Endothelial cell of hepatic sinusoid (primary cell): ENCODE measurements around the gene MTMR2.

Experiments
- in situ Hi-C: cut with HindIII; loops from 2 replicates; pipeline ENCODE4 v1.10.0; 2017; ENCODE audit warnings: low sequenced_read_pairs

MTMR2 gene

DNA sequence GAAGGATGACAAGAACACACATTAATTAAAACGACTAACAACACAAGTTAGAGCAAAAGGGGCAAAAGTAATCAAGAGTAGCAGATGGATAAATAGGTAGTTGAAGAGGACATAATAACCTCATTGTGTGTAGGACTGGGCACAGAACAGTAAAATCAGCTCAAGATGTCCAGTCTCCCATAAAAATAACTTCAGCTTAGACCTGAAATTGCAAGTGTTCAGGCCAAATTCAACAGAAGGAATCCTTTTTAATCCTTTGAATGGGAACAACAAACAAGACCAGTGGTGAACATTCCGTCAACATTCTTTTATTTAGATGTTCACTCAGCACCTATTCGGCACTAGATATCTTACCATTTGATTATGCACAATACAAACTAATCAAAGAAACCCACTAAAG, 4.4 kb downstream of the MTMR2 start:
- in situ Hi-C loops, result loop anchor here (5.0 kb wide), 1 partner anchor 37 kb away; no protein-coding TSS in a partner anchor

DNA sequence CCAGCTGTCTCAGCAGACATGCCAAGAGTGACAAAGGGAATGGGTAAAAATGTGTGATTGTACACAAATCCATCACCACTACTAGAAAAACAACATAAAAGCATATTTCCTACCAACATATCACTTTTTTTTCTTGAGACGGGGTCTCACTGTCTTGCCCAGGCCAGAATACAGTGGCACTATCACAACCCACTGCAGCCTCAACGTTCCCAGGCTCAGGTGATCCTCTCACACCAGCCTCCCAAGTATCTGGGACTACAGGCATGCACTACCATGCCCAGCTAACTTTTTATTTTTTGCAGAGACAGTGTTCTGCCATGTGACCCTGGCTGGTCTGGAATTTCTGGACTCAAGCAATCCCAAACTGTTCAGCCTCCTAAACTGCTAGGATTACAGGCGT, 5.2 kb downstream of the MTMR2 start:
- in situ Hi-C loops, result loop anchor here (5.0 kb wide), 1 partner anchor 36 kb away; no protein-coding TSS in a partner anchor

DNA sequence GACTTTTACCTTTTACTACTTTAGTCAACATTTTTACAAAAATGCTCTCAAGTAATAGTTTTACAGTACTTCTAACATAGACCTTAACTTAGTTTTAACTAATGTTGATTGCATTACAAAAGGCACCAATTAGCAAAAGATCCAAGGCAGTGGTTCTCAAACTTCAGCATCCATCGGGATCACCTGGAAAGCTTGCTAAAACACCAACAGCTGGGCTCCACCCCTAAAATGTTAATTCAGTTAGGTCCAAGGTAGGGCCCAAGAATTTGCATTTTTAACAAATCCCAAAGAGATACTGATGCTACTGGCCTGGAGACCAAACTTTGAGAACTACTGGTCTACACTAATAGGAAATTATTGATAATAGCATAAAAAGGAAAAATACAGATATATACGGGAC, 5.9 kb downstream of the MTMR2 start:
- in situ Hi-C loops, result loop anchor here (5.0 kb wide), 1 partner anchor 36 kb away; no protein-coding TSS in a partner anchor

DNA sequence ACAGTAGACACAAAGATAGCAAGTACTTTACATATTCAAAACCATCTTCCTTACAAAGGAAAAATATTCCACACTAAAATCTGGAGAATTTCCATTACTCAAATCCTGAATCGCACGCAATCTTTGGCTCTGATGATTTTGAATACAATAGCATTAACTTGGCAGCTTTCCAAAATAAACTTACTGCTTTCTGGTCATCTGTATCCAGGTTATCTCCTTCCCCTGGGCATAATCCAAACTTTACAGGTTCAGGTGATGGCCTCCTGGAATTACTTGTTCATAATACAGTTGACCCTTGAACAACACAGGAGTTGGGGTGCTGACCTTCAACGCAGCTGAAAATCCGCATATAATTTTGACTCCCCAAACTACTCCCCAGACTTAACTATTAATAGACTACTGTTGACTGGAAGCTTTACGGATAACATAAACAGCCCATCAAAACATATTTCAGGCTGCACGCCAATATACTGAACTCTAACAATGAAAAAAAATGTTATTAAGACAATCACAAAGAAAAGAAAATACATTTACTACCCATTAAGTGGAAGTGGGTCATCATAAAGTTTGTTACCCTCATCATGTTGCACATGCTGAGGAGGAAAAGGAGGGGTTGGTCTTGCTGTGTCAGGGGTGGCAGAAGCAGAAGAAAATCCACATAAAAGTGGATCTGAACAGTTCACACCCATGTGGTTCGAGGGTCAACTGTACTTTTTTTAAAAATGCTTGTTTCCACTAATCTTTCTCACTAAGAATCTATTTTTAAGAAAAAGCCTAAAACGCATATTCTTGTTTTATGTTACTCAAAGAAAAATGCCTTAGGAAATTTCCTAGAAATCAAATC, 6.5 kb downstream of the MTMR2 start:
- in situ Hi-C loops, result loop anchor here (5.0 kb wide), 1 partner anchor 35 kb away; no protein-coding TSS in a partner anchor

DNA sequence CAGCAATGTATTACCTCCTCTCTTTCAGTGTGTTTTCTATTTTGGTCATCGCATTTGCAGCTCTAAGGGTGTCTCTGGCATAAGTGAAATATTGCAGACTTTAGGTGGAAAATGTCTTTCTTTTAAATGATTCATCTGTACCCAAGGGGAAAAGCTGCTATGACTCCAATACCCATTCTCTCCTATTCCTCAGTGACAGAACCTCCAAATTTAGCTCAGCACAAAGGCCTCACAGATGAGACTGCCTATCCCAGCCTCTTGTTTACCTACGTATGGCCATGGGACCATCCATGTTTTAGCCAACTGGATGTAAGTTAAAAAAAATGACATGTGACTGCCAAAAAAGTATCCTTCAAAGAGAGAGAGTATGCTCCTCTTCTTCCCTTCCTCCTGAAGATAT, 7.9 kb downstream of the MTMR2 start:
- in situ Hi-C loops, result loop anchor here (5.0 kb wide), 1 partner anchor 34 kb away; no protein-coding TSS in a partner anchor

DNA sequence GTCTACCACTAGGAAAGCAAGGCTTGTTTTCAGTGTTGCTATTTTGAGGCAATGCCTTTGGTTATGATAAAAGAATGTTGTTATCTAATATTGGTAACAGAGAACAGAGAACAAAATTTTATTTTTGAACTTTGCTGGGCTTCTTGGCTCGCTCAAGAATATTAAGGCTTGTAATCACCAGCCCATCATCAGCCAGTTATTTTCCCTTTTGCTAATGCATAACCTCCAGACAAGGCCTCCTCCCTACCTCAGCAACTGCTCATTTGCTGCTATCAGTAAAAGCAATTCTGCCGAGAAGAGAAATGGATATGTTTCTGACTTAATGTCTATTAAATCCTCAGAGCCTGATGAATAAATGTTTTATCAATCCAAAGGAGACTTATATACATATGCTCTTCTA, 8.9 kb downstream of the MTMR2 start:
- in situ Hi-C loops, result loop anchor here (5.0 kb wide), 1 partner anchor 33 kb away; no protein-coding TSS in a partner anchor

DNA sequence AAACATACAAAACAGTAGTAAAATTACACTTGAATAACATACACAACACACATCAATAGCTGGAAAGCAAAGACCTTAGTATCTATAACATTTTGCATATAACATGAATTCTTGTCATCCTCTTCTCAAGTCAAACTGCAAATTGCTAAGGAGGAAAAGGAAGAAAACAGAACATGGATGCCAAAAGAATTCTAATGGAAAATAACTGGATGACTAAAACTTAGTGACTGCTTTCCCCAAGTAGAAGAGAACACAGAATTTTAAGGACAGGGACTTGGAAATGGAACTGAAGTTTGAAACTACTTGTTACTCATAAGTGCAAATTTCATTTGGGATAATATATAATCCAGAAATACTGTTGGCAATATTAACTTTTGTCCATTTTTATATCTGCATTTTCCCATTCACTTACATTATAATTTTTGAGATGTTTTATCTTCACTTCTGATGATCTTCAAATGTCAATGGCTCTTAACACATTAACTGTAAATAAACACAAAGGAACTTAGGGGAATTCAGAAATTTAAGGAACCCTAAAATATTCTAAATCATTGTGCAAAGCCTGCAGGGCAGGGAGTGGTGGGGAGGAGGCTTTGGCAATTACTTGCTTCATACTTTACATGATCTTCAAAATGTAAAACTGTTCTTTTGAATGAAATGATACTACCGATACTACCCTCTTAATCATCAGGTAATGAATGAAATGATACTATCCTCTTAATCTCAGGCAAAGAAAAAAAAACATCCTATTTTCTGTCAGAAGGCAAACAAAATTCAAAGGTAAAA, 9.9 kb downstream of the MTMR2 start:
- in situ Hi-C loops, result no loop called here

DNA sequence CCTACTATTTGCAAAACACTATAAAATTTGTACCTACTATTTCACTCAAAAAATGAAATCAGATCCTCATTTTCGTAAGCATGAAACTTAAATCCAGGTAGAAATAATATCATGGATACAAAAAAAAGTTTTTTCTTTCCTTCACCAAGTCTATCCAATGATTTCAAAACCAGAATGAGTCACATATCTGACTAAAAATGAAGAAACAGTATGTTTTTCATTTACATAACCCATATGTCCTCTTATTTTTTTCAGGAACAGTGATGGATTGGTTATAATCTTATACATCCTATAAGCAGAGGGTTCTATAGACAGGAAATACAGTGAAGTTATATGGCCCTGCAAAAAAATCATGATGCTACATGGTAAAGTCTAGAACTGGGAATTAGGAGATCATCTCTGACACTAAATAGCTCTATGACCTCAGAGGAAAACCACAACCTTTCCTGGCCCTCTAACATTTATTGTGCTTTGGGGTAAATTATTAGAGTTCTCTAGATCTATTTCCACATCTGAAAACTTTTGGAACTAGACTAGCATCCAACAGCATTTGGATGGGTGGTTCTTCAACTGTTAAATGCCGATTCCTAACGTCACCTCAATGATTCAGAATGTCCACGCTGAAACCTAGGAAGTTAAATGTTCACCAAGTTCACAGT, 10.9 kb downstream of the MTMR2 start:
- in situ Hi-C loops, result no loop called here

DNA sequence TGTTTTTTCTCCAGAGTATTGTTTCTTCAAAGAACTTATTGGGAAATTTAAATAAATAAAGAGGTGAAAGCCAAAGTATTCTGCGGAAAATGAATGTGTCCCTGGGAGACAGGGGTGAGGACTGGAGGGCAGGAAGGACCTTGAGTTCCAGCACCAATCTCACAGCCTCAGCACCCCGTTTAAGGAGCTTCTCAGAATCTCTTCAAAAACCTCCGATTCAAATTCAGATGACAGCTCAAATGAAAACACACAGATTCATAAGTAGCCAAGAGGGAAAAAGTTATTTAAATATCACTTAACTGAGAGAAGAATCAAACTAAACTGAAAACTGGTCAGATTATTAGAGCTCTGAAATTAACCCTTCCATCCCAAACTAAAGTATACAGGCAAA, 12.5 kb downstream of the MTMR2 start:
- in situ Hi-C loops, result no loop called here

DNA sequence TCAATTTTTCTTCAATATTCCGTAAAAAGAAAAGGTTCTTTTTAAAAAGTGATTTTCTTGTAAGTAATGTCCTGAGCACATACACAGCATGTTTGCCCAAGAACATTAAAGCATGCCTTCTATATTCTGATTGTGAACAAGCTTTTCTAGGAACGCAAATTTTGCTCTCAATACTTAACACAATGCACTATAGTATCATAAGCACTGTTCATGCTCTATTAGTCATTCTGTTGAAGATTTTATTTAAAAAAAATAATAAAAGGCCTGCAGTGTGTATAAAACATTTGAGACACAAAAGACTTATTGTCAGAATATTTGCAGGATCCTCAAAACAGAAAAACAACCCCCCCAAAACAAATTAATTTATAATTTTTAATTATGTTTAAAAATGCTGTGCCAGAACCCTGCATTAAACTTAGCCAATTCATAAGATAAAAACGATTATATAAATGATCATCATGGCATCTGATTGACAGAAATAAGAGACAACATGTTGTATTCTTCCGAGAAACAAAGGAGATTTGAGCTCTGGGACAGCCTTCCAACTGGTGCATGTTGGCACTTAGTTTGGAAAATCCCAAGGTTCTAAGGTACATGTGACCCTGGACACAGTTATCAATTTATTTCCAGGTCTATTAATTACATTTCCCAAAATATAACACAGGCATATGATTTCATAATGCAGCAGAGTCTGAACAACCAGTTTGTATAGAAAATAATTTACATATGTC, 13.1 kb downstream of the MTMR2 start:
- in situ Hi-C loops, result no loop called here

DNA sequence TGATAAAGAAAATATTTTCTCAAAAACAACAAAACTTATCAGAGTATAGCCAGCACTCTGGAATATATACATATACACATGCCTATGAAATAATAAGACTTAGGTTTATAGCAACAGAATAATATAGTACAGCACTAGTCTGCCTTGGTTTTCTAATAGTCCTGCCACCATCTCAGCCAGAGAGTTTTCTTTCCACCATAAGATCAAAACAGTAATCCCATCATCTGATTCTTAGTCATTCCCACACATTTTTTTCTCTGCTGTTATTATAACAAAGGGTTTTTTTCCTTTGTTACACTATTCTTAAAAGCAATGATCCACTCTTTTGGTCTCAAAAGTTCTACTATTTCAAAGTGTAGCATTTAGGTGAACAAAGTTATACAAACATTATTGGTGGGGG, 15.1 kb downstream of the MTMR2 start:
- in situ Hi-C loops, result no loop called here

DNA sequence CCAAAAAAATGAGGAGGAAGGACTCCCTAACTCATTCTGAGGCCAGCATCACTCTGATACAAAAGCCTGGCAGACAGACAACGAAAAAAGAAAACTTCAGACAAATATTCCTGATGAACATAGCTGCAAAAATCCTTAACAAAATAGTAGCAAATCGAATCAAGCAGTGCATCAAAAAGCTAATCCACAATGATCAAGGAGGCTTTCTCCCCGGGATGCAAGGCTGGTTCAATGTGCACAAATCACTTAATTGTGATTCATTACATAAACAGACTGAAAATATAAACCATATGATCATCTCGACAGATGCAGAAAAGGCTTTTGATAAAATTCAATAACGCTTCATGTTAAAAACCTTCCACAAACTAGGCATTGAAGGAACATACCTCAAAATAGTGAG, 16.4 kb downstream of the MTMR2 start:
- in situ Hi-C loops, result no loop called here

DNA sequence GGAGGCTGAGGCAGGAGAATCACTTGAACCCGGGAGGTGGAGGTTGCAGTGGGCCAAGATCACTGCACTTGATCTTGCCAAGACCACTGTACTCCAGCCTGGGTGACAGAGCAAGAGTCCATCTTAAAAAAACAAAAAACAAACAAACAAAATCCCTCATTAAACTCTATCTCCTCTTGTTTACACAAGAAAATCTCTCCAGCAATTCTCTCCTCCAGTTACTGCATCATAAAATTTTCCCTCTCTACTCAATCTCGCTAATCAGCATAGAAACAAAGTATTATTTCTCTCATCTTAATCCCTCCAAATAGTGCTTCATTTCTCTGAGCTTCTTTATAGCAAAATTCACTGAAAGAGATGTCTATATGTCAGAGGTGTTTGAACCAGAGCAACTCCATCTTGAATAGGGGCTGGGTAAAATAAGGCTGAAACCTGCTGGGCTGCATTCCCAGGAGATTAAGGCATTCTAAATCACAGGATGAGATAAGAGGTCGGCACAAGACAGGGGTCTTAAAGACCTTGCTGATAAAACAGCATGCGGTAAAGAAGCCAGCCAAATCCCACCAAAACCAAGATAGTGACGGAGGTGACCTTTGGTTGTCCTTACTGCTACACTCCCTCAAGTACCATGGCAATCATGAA, 19.8 kb downstream of the MTMR2 start:
- in situ Hi-C loops, result no loop called here

DNA sequence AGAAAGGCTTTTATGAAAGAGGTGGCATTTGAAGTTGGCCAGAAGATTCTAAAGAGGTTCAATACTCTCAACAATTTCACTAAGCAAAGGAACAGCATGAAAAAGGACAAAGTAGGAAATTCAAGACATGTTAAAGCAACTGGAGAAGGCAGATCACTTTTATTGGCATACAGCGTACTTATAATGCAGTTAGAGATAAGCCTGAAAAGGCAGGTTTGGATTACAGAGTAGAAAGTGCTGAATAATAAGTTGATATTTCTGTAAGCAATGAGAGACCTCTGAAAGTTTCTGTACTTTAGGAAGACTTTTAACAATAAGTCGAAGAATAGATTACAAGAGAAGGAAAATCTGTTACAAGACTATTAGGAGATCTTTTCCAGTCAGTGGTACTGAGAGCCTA, 25.1 kb downstream of the MTMR2 start:
- in situ Hi-C loops, result no loop called here

DNA sequence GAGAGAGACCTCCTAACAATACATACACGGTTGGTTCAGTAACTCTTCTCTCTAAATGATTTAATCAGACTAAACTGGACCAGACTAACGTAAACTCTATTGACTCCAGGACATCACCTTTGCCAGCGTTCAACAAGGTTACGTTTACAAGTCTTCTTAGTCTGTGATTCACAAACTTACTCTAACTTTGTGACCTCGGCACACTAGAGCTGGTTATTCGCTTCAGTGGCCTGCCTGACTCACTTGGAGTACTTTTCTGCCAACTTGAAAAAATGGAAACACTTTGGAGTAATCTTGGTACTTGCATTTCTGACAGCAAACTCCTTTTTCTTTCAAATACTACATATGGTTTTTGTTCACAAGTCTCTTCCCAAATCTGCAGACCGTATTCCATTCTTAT, 26.2 kb downstream of the MTMR2 start:
- in situ Hi-C loops, result no loop called here

DNA sequence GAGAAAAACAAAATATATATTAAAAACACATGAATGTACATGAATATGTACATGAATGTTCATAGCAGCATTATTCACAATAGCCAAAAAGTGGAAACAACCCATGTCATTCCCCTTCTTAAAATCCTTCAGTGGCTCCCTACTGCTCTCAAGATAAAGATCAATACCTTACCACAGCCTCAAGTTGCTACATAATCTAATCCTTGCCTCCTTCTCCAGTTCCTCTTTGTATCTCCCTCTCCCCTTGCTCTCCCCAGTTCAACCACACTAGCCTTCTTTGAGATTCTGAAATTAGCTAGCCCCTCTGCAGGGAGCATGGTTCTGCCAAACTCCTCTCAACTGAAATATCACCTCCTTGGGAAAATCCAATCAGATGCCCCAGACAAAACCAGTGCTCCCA, 28.1 kb downstream of the MTMR2 start:
- in situ Hi-C loops, result no loop called here

DNA sequence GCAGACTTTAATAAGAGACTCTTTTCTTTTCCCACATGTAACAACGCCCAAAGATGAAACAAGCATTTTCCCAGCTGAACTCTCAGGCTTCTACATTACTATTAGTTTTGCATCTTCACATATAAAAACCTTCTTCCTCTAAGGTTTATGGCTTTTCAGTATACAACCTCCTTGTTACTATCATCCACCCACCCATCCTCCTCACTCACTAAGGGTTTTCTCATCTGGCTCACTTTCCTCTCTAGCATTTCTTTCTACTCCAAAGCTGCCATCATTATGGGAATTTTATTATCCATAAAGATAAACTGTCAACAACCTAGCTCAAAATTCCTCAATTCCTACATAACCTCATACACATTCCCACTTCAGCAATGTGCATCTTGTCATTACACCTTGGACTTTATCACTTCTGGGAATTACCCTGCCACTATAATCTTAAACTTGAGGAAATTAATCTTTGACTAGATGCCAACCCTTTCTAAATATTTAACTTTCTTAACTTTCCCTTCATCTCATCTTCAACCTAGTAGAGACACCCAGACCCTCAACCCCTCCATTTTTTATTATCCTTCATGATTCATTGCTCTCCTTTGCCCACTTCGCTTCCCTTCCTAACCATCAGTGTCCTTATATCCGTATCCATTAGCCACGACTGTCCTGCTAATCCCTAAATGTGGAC, 30.9 kb downstream of the MTMR2 start:
- in situ Hi-C loops, result no loop called here

DNA sequence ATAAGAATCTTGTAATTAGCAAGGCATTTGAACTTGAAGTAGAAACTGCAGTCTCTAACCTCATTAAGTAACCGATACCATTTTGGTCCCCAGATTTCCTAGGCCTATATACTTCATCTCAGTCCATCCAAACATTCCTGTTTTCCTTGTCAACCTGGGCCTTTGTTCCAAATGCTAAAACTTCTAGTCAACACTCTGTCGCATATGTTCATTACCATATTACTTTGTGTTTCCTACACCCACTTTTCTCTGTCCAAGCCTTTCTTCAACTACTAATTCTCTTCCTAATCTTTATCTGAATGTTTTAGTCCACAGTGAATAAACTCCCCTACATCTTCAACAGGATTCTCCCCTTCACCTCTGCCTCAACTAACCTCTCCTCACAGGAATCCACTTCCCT, 31.4 kb downstream of the MTMR2 start:
- in situ Hi-C loops, result no loop called here

DNA sequence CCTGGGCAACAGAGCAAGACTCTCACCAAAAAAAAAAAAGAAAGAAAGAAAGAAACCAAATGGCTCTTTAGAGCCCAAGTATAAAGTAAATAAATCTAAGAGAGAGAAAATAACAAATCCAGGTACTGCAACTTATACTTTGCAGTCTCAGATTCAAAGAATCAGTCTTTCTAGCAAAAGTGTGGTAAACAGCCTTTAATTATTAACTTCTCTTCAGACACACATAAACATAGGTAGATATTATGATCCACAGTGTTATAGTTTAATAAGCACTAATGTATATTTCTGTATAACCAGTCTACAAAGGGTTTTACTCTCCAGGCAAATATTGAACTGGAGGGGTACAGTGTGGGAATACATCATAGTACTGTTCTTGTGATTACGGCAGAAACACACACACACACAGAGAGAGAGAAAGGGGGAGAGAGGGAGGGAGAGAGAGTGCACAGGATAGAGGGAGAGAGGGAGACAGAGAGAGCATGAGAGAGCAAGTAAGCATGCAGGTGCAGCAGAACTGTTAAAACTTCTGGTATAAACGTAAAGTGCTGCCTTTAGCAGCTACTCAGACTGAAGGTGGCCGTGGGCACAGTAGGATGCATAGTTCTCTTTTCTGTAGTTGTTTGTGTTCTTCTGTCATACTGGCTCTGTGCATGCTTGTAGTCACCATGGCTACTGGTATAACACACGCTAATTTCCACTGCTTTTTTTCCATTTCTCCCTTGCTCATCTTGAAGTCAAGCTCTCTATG, 32.3 kb downstream of the MTMR2 start:
- in situ Hi-C loops, result no loop called here
